Endothelial cell of umbilical vein (primary cell): ENCODE results near the gene IMPACT. TPM values are rescaled to one million over a fixed set of nuclear protein-coding genes. Genes with fewer than 3 reads are reported as not detected.

Experiments
- BruUV-seq: library from RNA; stranded (reverse); fragments of 400-500 nt; replicated peaks from 2 replicates; lab custom pipeline; 2021; lab: Mats Ljungman, UMichigan
- CTCF ChIA-PET: fragments of 300-600, 350-600 bp; sonication (Branson Sonifier 250); formaldehyde crosslinking; loops from one replicate; lab custom pipeline; 2021; ENCODE audit warnings: antibody characterized with exemption, inconsistent platforms; lab: Charles Lee
- POLR2A ChIA-PET: fragments of 300-600, 350-600 bp; sonication (Branson Sonifier 250); formaldehyde crosslinking; loops from one replicate; lab custom pipeline; 2021; ENCODE audit warnings: antibody characterized with exemption, inconsistent platforms; lab: Charles Lee
- DNase-seq: peaks from one replicate; pipeline ENCODE4 v3.0.0-alpha.2; 2011; ENCODE audit warnings: low read depth, low spot score
- FAIRE-seq: peaks from 2 replicates; lab custom pipeline; 2011; peaks lifted over from hg19 to GRCh38; lab: Jason Lieb, UNC
- H2AFZ ChIP-seq: 2 replicates; pipeline ENCODE4 v1.6.0; 2012; ENCODE audit warnings: low read depth, low read length, control low read depth, inconsistent platforms
- H3K27ac ChIP-seq: 2 replicates; pipeline ENCODE4 v1.5.1; 2011; ENCODE audit warnings: low read depth, mild to moderate bottlenecking, control low read depth, low read length, moderate library complexity; ENCODE audit not compliant: insufficient read depth
- H3K27me3 ChIP-seq, 2 experiments: 2 replicates each; pipeline versions ENCODE4 v1.6.0 to v1.6.1; 2011; ENCODE audit warnings: low read length in 2 of 2, mixed read lengths in 1 of 2; ENCODE audit not compliant: control insufficient read depth in 2 of 2, insufficient read depth in 2 of 2
- H3K36me3 ChIP-seq, 2 experiments: 2 replicates in 1 of 2; 3 replicates in 1 of 2; pipeline ENCODE4 v1.5.1; 2011; ENCODE audit warnings: low read length in 2 of 2, mild to moderate bottlenecking in 1 of 2, moderate library complexity in 1 of 2; ENCODE audit not compliant: control insufficient read depth in 2 of 2, insufficient read depth in 2 of 2; ENCODE audit errors: extremely low read depth in 1 of 2
- H3K4me1 ChIP-seq: 3 replicates; pipeline ENCODE4 v1.5.1; 2011; ENCODE audit warnings: mild to moderate bottlenecking, low read length; ENCODE audit not compliant: control insufficient read depth, insufficient read depth; ENCODE audit errors: extremely low read depth
- H3K4me2 ChIP-seq: 2 replicates; pipeline ENCODE4 v1.6.1; 2011; ENCODE audit warnings: low read length, control low read depth, mixed read lengths; ENCODE audit not compliant: insufficient read depth
- H3K4me3 ChIP-seq, 3 experiments: fragments of 200-600 bp in 1 of 3; sonication (generic), shearing (Covaris generic) in 1 of 3; replicated peaks in 1 of 3; 2 replicates each; pipeline ENCODE4 v1.5.1; 2011 to 2016; ENCODE audit warnings: control low read depth in 3 of 3, low read length in 3 of 3, mild to moderate bottlenecking in 2 of 3, inconsistent platforms in 1 of 3, low read depth in 1 of 3, moderate library complexity in 1 of 3; ENCODE audit not compliant: insufficient read depth in 1 of 3
- H3K79me2 ChIP-seq: 2 replicates; pipeline ENCODE4 v1.6.0; 2012; ENCODE audit warnings: low read length, inconsistent platforms; ENCODE audit not compliant: control insufficient read depth, insufficient read depth
- H3K9ac ChIP-seq: replicated peaks from 2 replicates; pipeline ENCODE3; 2011; ENCODE audit warnings: low read length, control low read depth; ENCODE audit not compliant: insufficient read depth; ENCODE audit errors: extremely low read depth
- H3K9me1 ChIP-seq: replicated peaks from 3 replicates; pipeline ENCODE4 v1.6.0; 2011; ENCODE audit warnings: mild to moderate bottlenecking, low read length; ENCODE audit not compliant: control insufficient read depth, insufficient read depth; ENCODE audit errors: extremely low read depth
- H3K9me3 ChIP-seq: replicated peaks from 2 replicates; pipeline ENCODE4 v1.5.1; 2012; ENCODE audit warnings: low read length, inconsistent platforms; ENCODE audit not compliant: control insufficient read depth, insufficient read depth
- H4K20me1 ChIP-seq: replicated peaks from 2 replicates; pipeline ENCODE3; 2011; ENCODE audit warnings: mild to moderate bottlenecking, low read length; ENCODE audit not compliant: control insufficient read depth, insufficient read depth; ENCODE audit errors: extremely low read depth
- CTCF ChIP-seq, 2 donors: IDR thresholded peaks; 1 replicate in 1 of 2; 2 replicates in 1 of 2; pipeline ENCODE4 v1.5.1; 2011; ENCODE audit warnings: low read length in 2 of 2, mild to moderate bottlenecking in 2 of 2, moderate library complexity in 2 of 2, control low read depth in 1 of 2, inconsistent platforms in 1 of 2, low read depth in 1 of 2; ENCODE audit not compliant: insufficient read depth in 1 of 2; ENCODE audit errors: extremely low read depth in 1 of 2
- EZH2 ChIP-seq: IDR thresholded peaks from 2 replicates; pipeline ENCODE4 v1.6.1; 2012; ENCODE audit warnings: borderline replicate concordance, low read depth, mild to moderate bottlenecking, moderate library complexity, low read length, inconsistent platforms; ENCODE audit not compliant: severe bottlenecking
- FOS ChIP-seq: IDR thresholded peaks from 2 replicates; pipeline ENCODE4 v1.6.1; 2011; ENCODE audit warnings: mild to moderate bottlenecking, low read length, moderate library complexity, borderline replicate concordance; ENCODE audit not compliant: insufficient read depth
- GATA2 ChIP-seq: IDR thresholded peaks from 2 replicates; pipeline ENCODE4 v1.7.0; 2011; ENCODE audit warnings: low read depth, mild to moderate bottlenecking, moderate library complexity, mixed read lengths, low read length; ENCODE audit not compliant: insufficient read length, insufficient read depth
- JUN ChIP-seq: IDR thresholded peaks from 2 replicates; pipeline ENCODE4 v1.6.1; 2011; ENCODE audit warnings: borderline replicate concordance, low read depth; ENCODE audit not compliant: insufficient read length, insufficient read depth
- MAX ChIP-seq: IDR thresholded peaks from 2 replicates; pipeline ENCODE4 v1.6.1; 2011; ENCODE audit not compliant: insufficient read depth, insufficient read length
- MYC ChIP-seq: IDR thresholded peaks from one replicate; pipeline ENCODE4 v1.6.1; 2011; ENCODE audit warnings: mild to moderate bottlenecking, low read depth, low read length
- POLR2A ChIP-seq: IDR thresholded peaks from 2 replicates; pipeline ENCODE4 v1.6.1; 2012; ENCODE audit warnings: low read depth, mild to moderate bottlenecking, control low read depth, low read length
- POLR2AphosphoS5 ChIP-seq: IDR thresholded peaks from 2 replicates; pipeline ENCODE4 v1.6.1; 2012; ENCODE audit warnings: low read depth, mild to moderate bottlenecking, control low read depth, low read length, moderate library complexity; ENCODE audit not compliant: insufficient read depth
- dilution Hi-C: fragments of 300-500 bp; cut with MboI; formaldehyde crosslinking; loops from one replicate; pipeline ENCODE4 v1.15.0; 2019; ENCODE audit warnings: low sequenced_read_pairs; ENCODE audit not compliant: extremely low pct_ligation_motif_present
- intact Hi-C: fragments of 100-400 bp; cut with micrococcal nuclease; formaldehyde crosslinking; loops from one replicate; pipeline ENCODE4 v1.10.0; 2022
- polyA plus RNA-seq, 4 experiments: library from polyadenylated mRNA; depleted of rRNA in 3 of 4; stranded (reverse) in 3 of 4; unstranded in 1 of 4; fragments of >200 nt; gene quantifications; 2 replicates each; pipeline versions ENCODE4 v1.2.1 to v1.2.3, GENCODE V29; 2011 to 2012; ENCODE audit warnings: missing spikeins in 1 of 4
- total RNA-seq: library from RNA; stranded (reverse); gene quantifications from 2 replicates; pipeline ENCODE4 v1.2.3, GENCODE V29; 2021

Gene IMPACT
- total and polyA plus RNA-seq, 2 donors (not counting 3 experiments of a cell fraction or from before 2014, with no cell fraction given), result 15.4 to 28.6 TPM

DNA sequence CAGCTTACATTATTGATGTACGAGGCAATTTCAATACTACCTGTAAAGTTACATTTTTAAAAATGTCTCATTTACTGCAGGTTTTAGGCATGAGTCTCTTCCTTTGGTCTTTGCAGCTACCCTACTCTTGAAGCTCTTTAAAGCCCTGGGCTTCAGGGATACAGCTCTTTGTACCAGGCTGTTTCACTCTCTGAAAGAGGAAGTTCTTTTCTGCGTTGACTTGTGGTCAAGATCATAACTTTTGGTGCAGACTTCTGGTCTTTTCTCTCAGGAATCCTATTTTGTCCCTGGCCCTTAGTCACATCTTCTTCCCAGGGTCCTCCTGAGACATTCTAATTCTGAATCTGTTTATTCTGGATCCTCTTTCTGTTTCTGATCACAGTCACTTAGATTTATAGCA is 17.4 kb downstream of the IMPACT start:
- dilution Hi-C loops (no loop called here), intact Hi-C loops (no loop called here)
- peak; percentile 18 for FAIRE-seq
- ChIA-PET POLR2A (no interaction called here), CTCF (no interaction called here)
- no peaks in the 10 kb centered on the region for H3K9me1 ChIP-seq
- H3K27me3 ChIP-seq, result no peaks in the 10 kb centered on the region
- no peaks in the 10 kb centered on the region for H4K20me1 ChIP-seq
- H3K9me3 ChIP-seq, result no peaks in the 10 kb centered on the region
- H3K79me2 ChIP-seq, result no peaks in the 10 kb centered on the region
- no TSS peak for BruUV-seq
- no peaks in the 10 kb centered on the region for H3K4me1 ChIP-seq
- H2AFZ ChIP-seq, result no peak overlapping the region
- H3K4me2 ChIP-seq, result no peak overlapping the region
- no peak for DNase-seq
- no peak overlapping the region for H3K4me3 ChIP-seq
- H3K9ac ChIP-seq, result no peak overlapping the region
- TF ChIP-seq EZH2 (no peak), POLR2AphosphoS5 (no peak), CTCF (IDR thresholded peaks at IDR 0.05; ENCODE audit: extremely low read depth in 1 of 2, insufficient read depth in 1 of 2, low read depth in 1 of 2, low read length in 2 of 2) (no peak), GATA2 (no peak), MYC (no peak), MAX (no peak), POLR2A (no peak), JUN (no peak), FOS (no peak)
- H3K27ac ChIP-seq, result no peak overlapping the region
- H3K36me3 ChIP-seq, result peaks cover 4 to 7% of the 10 kb centered on the region in 2 experiments
